Dermis blood vessel endothelial cell (primary cell): ENCODE measurements around the gene HBEGF. TPM values are rescaled to one million over a fixed set of nuclear protein-coding genes. Genes with fewer than 3 reads are reported as not detected.

Experiments used
- DNase-seq: peaks from one replicate; pipeline ENCODE4 v3.0.0; 2010
- total RNA-seq: library from RNA; depleted of rRNA; stranded (reverse); fragments of >200 nt; gene quantifications from 2 replicates; pipeline ENCODE4 v1.2.3, GENCODE V29; 2014

HBEGF gene
- total RNA-seq, 1 donor from 2014 or later, result 30.6 TPM

GRCh38 chr5:140301136-140301535 lies 45.3 kb downstream of the HBEGF start:
- no peak for DNase-seq

- DNase-seq, result no peak
These were observed 47.3 kb downstream of the HBEGF start for GRCh38 chr5:140299056-140299455.

GRCh38 chr5:140298183-140298601 lies 48.2 kb downstream of the HBEGF start:
- DNase-seq, result peak; percentile 65

- peak; percentile 37 for DNase-seq
These were observed 49.1 kb downstream of the HBEGF start for GRCh38 chr5:140297283-140297682.

- no peak for DNase-seq
These were observed 50.1 kb downstream of the HBEGF start for GRCh38 chr5:140296289-140296688.

GRCh38 chr5:140295414-140295813 lies 51.0 kb downstream of the HBEGF start:
- DNase-seq, result peak; percentile 94

- no peak for DNase-seq
These were observed 51.6 kb downstream of the HBEGF start for GRCh38 chr5:140294753-140295152.

- DNase-seq, result no peak
These were observed 52.6 kb downstream of the HBEGF start for GRCh38 chr5:140293849-140294100.

GRCh38 chr5:140293091-140293848 lies 53.1 kb downstream of the HBEGF start:
- peak; percentile 68 for DNase-seq

GRCh38 chr5:140292212-140293036 lies 54.0 kb downstream of the HBEGF start:
- peak; percentile 66 for DNase-seq

- no peak for DNase-seq
These were observed 58.4 kb downstream of the HBEGF start for GRCh38 chr5:140287801-140288521.

GRCh38 chr5:140286424-140286823 lies 60.0 kb downstream of the HBEGF start:
- no peak for DNase-seq

GRCh38 chr5:140284013-140284412 lies 62.4 kb downstream of the HBEGF start:
- DNase-seq, result no peak

Other genes starting within 250 kb of the HBEGF start
- gene PURA, start 232.5 kb downstream of the HBEGF start, total RNA-seq, result 7.8 and 8.7 TPM in 2 replicates
- 5.0 and 5.8 TPM in 2 replicates for gene IGIP, start 220.7 kb downstream of the HBEGF start, total RNA-seq
- 8.7 and 8.8 TPM in 2 replicates for gene CYSTM1, start 171.4 kb downstream of the HBEGF start, total RNA-seq
- gene PFDN1, start 43.5 kb downstream of the HBEGF start, total RNA-seq, result 72.7 and 99.9 TPM in 2 replicates
- gene SLC4A9, start 13.6 kb upstream of the HBEGF start, total RNA-seq, result not detected in 2 replicates
- 70.1 and 80.0 TPM in 2 replicates for gene ANKHD1, start 55.2 kb upstream of the HBEGF start, total RNA-seq
- gene EIF4EBP3, start 201.1 kb upstream of the HBEGF start, total RNA-seq, result 0.37 and 0.51 TPM in 2 replicates
- 19.1 and 25.7 TPM in 2 replicates for gene SRA1, start 210.9 kb upstream of the HBEGF start, total RNA-seq
- gene APBB3, start 218.0 kb upstream of the HBEGF start, total RNA-seq, result 8.2 and 16.2 TPM in 2 replicates
- gene SLC35A4, start 218.2 kb upstream of the HBEGF start, total RNA-seq, result 30.1 and 61.0 TPM in 2 replicates